MM.1S (cell line): ENCODE data around the gene TUBGCP2.

Experiments
- DNase-seq: peaks from one replicate; pipeline ENCODE4 v3.0.0-alpha.2; 2015
- H2AFZ ChIP-seq: fragments of 300-600 bp; sonication (generic); 2 replicates; pipeline ENCODE4 v1.6.0; 2016; ENCODE audit warnings: antibody characterized with exemption, low read length
- H3F3A ChIP-seq: fragments of 300-600 bp; sonication (generic); 2 replicates; pipeline ENCODE4 v1.6.1; 2016; ENCODE audit warnings: mild to moderate bottlenecking, antibody characterized with exemption, low read length, moderate library complexity, mixed read lengths; ENCODE audit not compliant: insufficient read depth
- H3K27ac ChIP-seq: fragments of 300-600 bp; sonication (generic); 2 replicates; pipeline ENCODE4 v1.5.1; 2016; ENCODE audit warnings: mild to moderate bottlenecking, low read length
- H3K27me3 ChIP-seq: fragments of 300-600 bp; sonication (generic); replicated peaks from 2 replicates; pipeline ENCODE4 v1.6.0; 2016; ENCODE audit warnings: low read length; ENCODE audit not compliant: insufficient read depth
- H3K36me3 ChIP-seq: fragments of 300-600 bp; sonication (generic); replicated peaks from 2 replicates; pipeline ENCODE4 v1.6.1; 2016; ENCODE audit warnings: mild to moderate bottlenecking, low read length, mixed read lengths; ENCODE audit not compliant: insufficient read depth
- H3K4me1 ChIP-seq: fragments of 300-600 bp; sonication (generic); 2 replicates; pipeline ENCODE4 v1.6.1; 2016; ENCODE audit warnings: low read length, mixed read lengths
- H3K4me2 ChIP-seq: fragments of 300-600 bp; sonication (generic); 2 replicates; pipeline ENCODE4 v1.6.0; 2016; ENCODE audit warnings: low read depth, low read length
- H3K4me3 ChIP-seq: fragments of 300-600 bp; sonication (generic); 2 replicates; pipeline ENCODE4 v1.5.1; 2016; ENCODE audit warnings: low read length, mixed read lengths
- H3K79me2 ChIP-seq: fragments of 300-600 bp; sonication (generic); 2 replicates; pipeline ENCODE4 v1.6.1; 2016; ENCODE audit warnings: mixed run types, low read length, mixed read lengths
- H3K9ac ChIP-seq: fragments of 300-600 bp; sonication (generic); 2 replicates; pipeline ENCODE4 v1.6.1; 2016; ENCODE audit warnings: low read length, mixed read lengths
- H3K9me2 ChIP-seq: fragments of 300-600 bp; sonication (generic); replicated peaks from 2 replicates; pipeline ENCODE4 v1.6.1; 2016; ENCODE audit warnings: mild to moderate bottlenecking, low read length, mixed read lengths; ENCODE audit not compliant: insufficient read depth
- H3K9me3 ChIP-seq: fragments of 300-600 bp; sonication (generic); replicated peaks from 2 replicates; pipeline ENCODE4 v1.6.1; 2016; ENCODE audit warnings: mild to moderate bottlenecking, low read length, mixed read lengths; ENCODE audit not compliant: insufficient read depth
- H4K20me1 ChIP-seq: fragments of 300-600 bp; sonication (generic); 2 replicates; pipeline ENCODE4 v1.6.1; 2016; ENCODE audit warnings: mild to moderate bottlenecking, low read length, moderate library complexity, mixed read lengths; ENCODE audit not compliant: insufficient read depth
- CTCF ChIP-seq: fragments of 300-600 bp; sonication (generic); IDR thresholded peaks from 2 replicates; pipeline ENCODE4 v1.5.1; 2016; ENCODE audit warnings: antibody characterized with exemption, low read length, mixed read lengths
- EZH2 ChIP-seq: fragments of 300-600 bp; sonication (generic); optimal IDR thresholded peaks from 2 replicates; pipeline ENCODE3; 2017; ENCODE audit warnings: low read depth, mild to moderate bottlenecking, antibody characterized with exemption, low read length, mixed read lengths
- EZH2phosphoT487 ChIP-seq: fragments of 300-600 bp; sonication (generic); IDR thresholded peaks from 2 replicates; pipeline ENCODE4 v1.6.1; 2018; ENCODE audit warnings: antibody characterized with exemption, low read length

The TUBGCP2 gene

GRCh38 chr10:133237241-133237587 is 71.5 kb downstream of the TUBGCP2 start:
- Histone ChIP-seq H3K36me3 (no peaks in the 10 kb centered on the region), H3K9me2 (no peaks in the 10 kb centered on the region), H3K27me3 (peaks cover 72% of the 10 kb centered on the region), H4K20me1 (no peaks in the 10 kb centered on the region), H3K79me2 (no peaks in the 10 kb centered on the region), H3K4me2 (no peak overlapping the region), H3K9ac (no peak overlapping the region), H2AFZ (no peak overlapping the region), H3K9me3 (no peaks in the 10 kb centered on the region), H3K4me3 (no peak overlapping the region), H3F3A (no peaks in the 10 kb centered on the region), H3K4me1 (peaks cover 5% of the 10 kb centered on the region; the same call in 1 of the 2 replicates), H3K27ac (no peak overlapping the region)
- no peak for DNase-seq
- no peak for TF ChIP-seq CTCF
- no peak for TF ChIP-seq EZH2phosphoT487
- no peak for TF ChIP-seq EZH2

- Histone ChIP-seq H3K9me2 (no peaks in the 10 kb centered on the region), H3K9ac (no peak overlapping the region), H3K27me3 (peaks cover 78% of the 10 kb centered on the region), H3K27ac (no peak overlapping the region), H3K36me3 (no peaks in the 10 kb centered on the region), H3F3A (no peaks in the 10 kb centered on the region), H3K4me1 (no peaks in the 10 kb centered on the region; the same call in 1 of the 2 replicates), H3K4me2 (no peak overlapping the region), H3K79me2 (no peaks in the 10 kb centered on the region), H2AFZ (no peak overlapping the region), H4K20me1 (no peaks in the 10 kb centered on the region), H3K9me3 (no peaks in the 10 kb centered on the region), H3K4me3 (no peak overlapping the region)
- TF ChIP-seq EZH2: no peak
- TF ChIP-seq CTCF: no peak
- no peak for TF ChIP-seq EZH2phosphoT487
- DNase-seq: no peak
Observed at GRCh38 chr10:133236401-133237240, 72.1 kb downstream of the TUBGCP2 start.

DNA sequence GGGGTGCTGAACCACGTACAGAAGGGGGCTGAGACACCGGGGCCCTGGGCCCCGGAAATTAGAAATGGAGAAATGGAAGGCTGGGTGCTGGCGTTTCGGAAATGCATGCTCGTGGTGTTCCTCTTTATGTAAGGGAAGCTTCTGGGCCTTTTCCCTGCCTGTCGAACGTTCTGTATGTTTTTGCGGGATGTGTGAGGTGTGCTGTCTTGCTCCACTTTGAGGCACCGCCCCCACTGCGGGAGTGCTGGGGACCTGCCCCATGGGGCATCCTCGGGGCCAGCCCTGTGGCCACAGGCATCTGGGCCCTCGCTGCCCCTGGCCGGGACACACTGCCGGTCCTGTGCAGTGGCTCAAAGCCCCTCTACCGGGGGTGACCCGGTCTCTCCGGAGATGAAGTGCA is 72.7 kb downstream of the TUBGCP2 start:
- H3K9ac ChIP-seq: no peak overlapping the region
- TF ChIP-seq EZH2 (no peak), CTCF (no peak)
- H4K20me1 ChIP-seq: no peaks in the 10 kb centered on the region
- peaks cover 74% of the 10 kb centered on the region for H3K27me3 ChIP-seq
- H3K4me3 ChIP-seq: no peak overlapping the region
- no peak overlapping the region for H3K4me2 ChIP-seq
- no peak overlapping the region for H2AFZ ChIP-seq
- no peaks in the 10 kb centered on the region for H3K9me3 ChIP-seq
- no peaks in the 10 kb centered on the region for H3K79me2 ChIP-seq
- no peaks in the 10 kb centered on the region for H3K36me3 ChIP-seq
- H3K27ac ChIP-seq: no peak overlapping the region
- H3K4me1 ChIP-seq: no peaks in the 10 kb centered on the region; the same call in 1 of the 2 replicates
- H3F3A ChIP-seq: no peaks in the 10 kb centered on the region
- no peak for DNase-seq
- no peaks in the 10 kb centered on the region for H3K9me2 ChIP-seq
